Measurements from ENCODE around the gene PEX6. TPM values are rescaled to one million over a fixed set of nuclear protein-coding genes. Genes with fewer than 3 reads are reported as not detected.
A peak's percentile ranks its signal among the peaks of the same experiment; 100 is the strongest.

PEX6 gene
- total RNA-seq, 1 experiment from 2014 or later = 15.6 TPM

GRCh38 chr6:42973926-42974325 is 5.1 kb downstream of the PEX6 start:
- Histone ChIP-seq H3K14ac (ENCODE audit: insufficient read depth, low read length) (no peak overlapping the region), H3K9me3 (ENCODE audit: control insufficient read depth, low read depth, low read length) (no peaks in the 10 kb centered on the region), H4K91ac (ENCODE audit: insufficient read length, low read depth, low read length) (no peak overlapping the region), H3K4me2 (ENCODE audit: insufficient read depth, insufficient read length, low read length) (no peak overlapping the region), H2BK120ac (ENCODE audit: low read depth, low read length, poor library complexity, severe bottlenecking) (no peak overlapping the region), H2AFZ (ENCODE audit: low read length) (no peak overlapping the region), H2BK12ac (ENCODE audit: insufficient read length, low read depth, low read length) (no peak overlapping the region), H3K23ac (ENCODE audit: insufficient read length, low read depth, low read length) (no peak overlapping the region), H3K56ac (ENCODE audit: insufficient read length, low read depth, low read length) (no peak overlapping the region), H3K4me1 (ENCODE audit: insufficient read depth, low read length) (no peaks in the 10 kb centered on the region), H4K8ac (replicated peaks; ENCODE audit: insufficient read length, low read depth, low read length) (no peak overlapping the region), H3K23me2 (ENCODE audit: insufficient read length, low read depth, low read length, poor library complexity, severe bottlenecking) (peaks cover 7% of the 10 kb centered on the region), H3K79me2 (ENCODE audit: insufficient read depth, low read length) (no peaks in the 10 kb centered on the region), H4K20me1 (ENCODE audit: control insufficient read depth, insufficient read depth, insufficient read length) (no peaks in the 10 kb centered on the region), H3K27ac (ENCODE audit: insufficient read length, low read depth, low read length) (no peak overlapping the region), H3T11ph (ENCODE audit: low read length) (no peak overlapping the region), H2BK15ac (ENCODE audit: low read depth, low read length) (no peak overlapping the region), H4K5ac (ENCODE audit: insufficient read length, low read depth, low read length) (no peak overlapping the region), H3K18ac (ENCODE audit: insufficient read length, low read depth, low read length) (no peak overlapping the region), H2BK20ac (ENCODE audit: low read depth, low read length, poor library complexity, severe bottlenecking) (no peak overlapping the region), H3K9ac (ENCODE audit: extremely low read depth, insufficient read length, low read length) (peak overlapping the region; percentile 25), H3K4ac (ENCODE audit: low read depth, low read length) (no peak overlapping the region), H3K27me3 (ENCODE audit: insufficient read depth, low read length) (no peaks in the 10 kb centered on the region), H2AK5ac (ENCODE audit: insufficient read length, low read length) (no peak overlapping the region), H3K79me1 (ENCODE audit: insufficient read depth, low read depth, low read length, poor library complexity, severe bottlenecking) (no peaks in the 10 kb centered on the region), H2BK5ac (ENCODE audit: insufficient read length, low read length) (no peak overlapping the region)
- WGBS (ENCODE audit: extremely low coverage, insufficient read length, low lambda C conversion rate) = no CpG with 5 or more reads among the region's 3 CpGs
- Mint-ChIP-seq H3K4me1 (peaks cover 4 to 8% of the 10 kb centered on the region in 2 experiments), H3K36me3 (ENCODE audit: insufficient read depth in 1 of 3, low read depth in 3 of 3) (peaks cover 4 to 10% (median 10%) of the 10 kb centered on the region in 3 experiments; a peak in 5 of 7 replicates), H3K9me3 (no peaks in the 10 kb centered on the region), H3K27ac (0 out of 7 replicates have a peak overlapping the region, but pooled peaks of 1 of the 3 experiments have one; percentile 12), H3K4me3 (no peak overlapping the region), H3K27me3 (ENCODE audit: low read depth) (no peaks in the 10 kb centered on the region)
- DNase-seq = no peak
- TF ChIP-seq, protein P1, sequence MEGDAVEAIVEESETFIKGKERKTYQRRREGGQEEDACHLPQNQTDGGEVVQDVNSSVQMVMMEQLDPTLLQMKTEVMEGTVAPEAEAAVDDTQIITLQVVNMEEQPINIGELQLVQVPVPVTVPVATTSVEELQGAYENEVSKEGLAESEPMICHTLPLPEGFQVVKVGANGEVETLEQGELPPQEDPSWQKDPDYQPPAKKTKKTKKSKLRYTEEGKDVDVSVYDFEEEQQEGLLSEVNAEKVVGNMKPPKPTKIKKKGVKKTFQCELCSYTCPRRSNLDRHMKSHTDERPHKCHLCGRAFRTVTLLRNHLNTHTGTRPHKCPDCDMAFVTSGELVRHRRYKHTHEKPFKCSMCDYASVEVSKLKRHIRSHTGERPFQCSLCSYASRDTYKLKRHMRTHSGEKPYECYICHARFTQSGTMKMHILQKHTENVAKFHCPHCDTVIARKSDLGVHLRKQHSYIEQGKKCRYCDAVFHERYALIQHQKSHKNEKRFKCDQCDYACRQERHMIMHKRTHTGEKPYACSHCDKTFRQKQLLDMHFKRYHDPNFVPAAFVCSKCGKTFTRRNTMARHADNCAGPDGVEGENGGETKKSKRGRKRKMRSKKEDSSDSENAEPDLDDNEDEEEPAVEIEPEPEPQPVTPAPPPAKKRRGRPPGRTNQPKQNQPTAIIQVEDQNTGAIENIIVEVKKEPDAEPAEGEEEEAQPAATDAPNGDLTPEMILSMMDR (conservative IDR thresholded peaks at IDR 0.05) = no peak
